Measurements from ENCODE around the gene TBC1D16. TPM values are rescaled to one million over a fixed set of nuclear protein-coding genes. Genes with fewer than 3 reads are reported as not detected.

The TBC1D16 gene
- total RNA-seq, 6 experiments from 2014 or later = 5.8 to 21.0 (median 14.4) TPM

GRCh38 chr17:79983456-79983855, 52.2 kb downstream of the TBC1D16 start:
- no peak for TF ChIP-seq POLR2A (IDR thresholded peaks at IDR 0.05)
- TF ChIP-seq, protein P1, sequence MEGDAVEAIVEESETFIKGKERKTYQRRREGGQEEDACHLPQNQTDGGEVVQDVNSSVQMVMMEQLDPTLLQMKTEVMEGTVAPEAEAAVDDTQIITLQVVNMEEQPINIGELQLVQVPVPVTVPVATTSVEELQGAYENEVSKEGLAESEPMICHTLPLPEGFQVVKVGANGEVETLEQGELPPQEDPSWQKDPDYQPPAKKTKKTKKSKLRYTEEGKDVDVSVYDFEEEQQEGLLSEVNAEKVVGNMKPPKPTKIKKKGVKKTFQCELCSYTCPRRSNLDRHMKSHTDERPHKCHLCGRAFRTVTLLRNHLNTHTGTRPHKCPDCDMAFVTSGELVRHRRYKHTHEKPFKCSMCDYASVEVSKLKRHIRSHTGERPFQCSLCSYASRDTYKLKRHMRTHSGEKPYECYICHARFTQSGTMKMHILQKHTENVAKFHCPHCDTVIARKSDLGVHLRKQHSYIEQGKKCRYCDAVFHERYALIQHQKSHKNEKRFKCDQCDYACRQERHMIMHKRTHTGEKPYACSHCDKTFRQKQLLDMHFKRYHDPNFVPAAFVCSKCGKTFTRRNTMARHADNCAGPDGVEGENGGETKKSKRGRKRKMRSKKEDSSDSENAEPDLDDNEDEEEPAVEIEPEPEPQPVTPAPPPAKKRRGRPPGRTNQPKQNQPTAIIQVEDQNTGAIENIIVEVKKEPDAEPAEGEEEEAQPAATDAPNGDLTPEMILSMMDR (IDR thresholded peaks at IDR 0.05) = no peak
- H3K4me1 ChIP-seq = peaks cover 0 to 21% (median 9%) of the 10 kb centered on the region in 4 donors
- no peaks in the 10 kb centered on the region for H3K36me3 ChIP-seq
- peak; percentile 32 to 54 (median 40) for DNase-seq
- H3K9me3 ChIP-seq = no peaks in the 10 kb centered on the region
- 83% methylated on average over 11 of the region's 14 CpGs for WGBS (ENCODE audit: insufficient coverage, low coverage, low lambda C conversion rate, missing lambda C conversion rate)
- no peak overlapping the region for H3K4me3 ChIP-seq
- no peaks in the 10 kb centered on the region for H3K27me3 ChIP-seq
- H3K27ac ChIP-seq = no peak overlapping the region
- no peak for ATAC-seq
- intact Hi-C loops (cut with DNase I) = loop anchor here (10.0 kb wide), 3 partner anchors 59 to 179 kb away; no protein-coding TSS in a partner anchor

GRCh38 chr17:79982986-79983385, 52.7 kb downstream of the TBC1D16 start:
- DNase-seq (peak; percentile 13 to 42 (median 35)), ATAC-seq (no peak)
- intact Hi-C loops (cut with DNase I) = loop anchor here (10.0 kb wide), 3 partner anchors 58 to 178 kb away; no protein-coding TSS in a partner anchor
- H3K4me3 ChIP-seq = no peak overlapping the region
- H3K36me3 ChIP-seq = no peaks in the 10 kb centered on the region
- TF ChIP-seq, protein P1 (IDR thresholded peaks at IDR 0.05) = no peak
- no peak for TF ChIP-seq POLR2A (IDR thresholded peaks at IDR 0.05)
- no peak overlapping the region for H3K27ac ChIP-seq
- H3K9me3 ChIP-seq = no peaks in the 10 kb centered on the region
- 96% methylated on average over 5 of the region's 17 CpGs for WGBS (ENCODE audit: insufficient coverage, low coverage, low lambda C conversion rate, missing lambda C conversion rate)
- no peaks in the 10 kb centered on the region for H3K27me3 ChIP-seq
- H3K4me1 ChIP-seq = peaks cover 0 to 16% (median 8%) of the 10 kb centered on the region in 4 donors

- Histone ChIP-seq H3K4me1 (peaks cover 0 to 3% (median 0%) of the 10 kb centered on the region in 4 donors), H3K27ac (no peak overlapping the region), H3K27me3 (no peaks in the 10 kb centered on the region), H3K9me3 (no peaks in the 10 kb centered on the region), H3K4me3 (no peak overlapping the region), H3K36me3 (no peaks in the 10 kb centered on the region)
- TF ChIP-seq, protein P1 (IDR thresholded peaks at IDR 0.05) = no peak
- no peak for TF ChIP-seq POLR2A (IDR thresholded peaks at IDR 0.05)
- WGBS (ENCODE audit: insufficient coverage, low coverage, low lambda C conversion rate, missing lambda C conversion rate) = 96% methylated on average over 13 of the region's 23 CpGs
- ATAC-seq (no peak), DNase-seq (peak; percentile 7 to 32 (median 26))
- intact Hi-C loops (cut with DNase I) = loop anchor here (10.0 kb wide), 3 partner anchors 57 to 177 kb away; no protein-coding TSS in a partner anchor
These were observed 54.0 kb downstream of the TBC1D16 start for GRCh38 chr17:79981661-79982101.

- Histone ChIP-seq H3K27ac (no peak overlapping the region), H3K4me1 (peaks cover 0 to 3% (median 0%) of the 10 kb centered on the region in 4 donors), H3K4me3 (no peak overlapping the region), H3K9me3 (no peaks in the 10 kb centered on the region), H3K27me3 (no peaks in the 10 kb centered on the region), H3K36me3 (no peaks in the 10 kb centered on the region)
- DNase-seq = peak in 2 of 3 donors; percentile 10 to 37
- intact Hi-C loops (cut with DNase I) = loop anchor here (10.0 kb wide), 3 partner anchors 56 to 176 kb away; no protein-coding TSS in a partner anchor
- WGBS (ENCODE audit: insufficient coverage, low coverage, low lambda C conversion rate, missing lambda C conversion rate) = 92% methylated on average over 9 of the region's 15 CpGs
- TF ChIP-seq, protein P1 (IDR thresholded peaks at IDR 0.05) = no peak
- TF ChIP-seq POLR2A (IDR thresholded peaks at IDR 0.05) = no peak
- no peak for ATAC-seq
These were observed 54.6 kb downstream of the TBC1D16 start for GRCh38 chr17:79981090-79981489.

All from right lobe of liver (tissue), 6 donors.